Fibroblast of skin of left quadriceps (primary cell): ENCODE measurements around the gene ZFHX3.

Experiments used
- DNase-seq, 2 experiments: peaks; one replicate each; pipeline ENCODE4 v3.0.0-alpha.2; 2013; ENCODE audit warnings: low read depth in 2 of 2

The ZFHX3 gene

GRCh38 chr16:72902206-72902605 is 145.7 kb downstream of the ZFHX3 start:
- DNase-seq, result no peak

- DNase-seq, result no peak
Observed at GRCh38 chr16:72901000-72901627, 146.8 kb downstream of the ZFHX3 start.

DNA sequence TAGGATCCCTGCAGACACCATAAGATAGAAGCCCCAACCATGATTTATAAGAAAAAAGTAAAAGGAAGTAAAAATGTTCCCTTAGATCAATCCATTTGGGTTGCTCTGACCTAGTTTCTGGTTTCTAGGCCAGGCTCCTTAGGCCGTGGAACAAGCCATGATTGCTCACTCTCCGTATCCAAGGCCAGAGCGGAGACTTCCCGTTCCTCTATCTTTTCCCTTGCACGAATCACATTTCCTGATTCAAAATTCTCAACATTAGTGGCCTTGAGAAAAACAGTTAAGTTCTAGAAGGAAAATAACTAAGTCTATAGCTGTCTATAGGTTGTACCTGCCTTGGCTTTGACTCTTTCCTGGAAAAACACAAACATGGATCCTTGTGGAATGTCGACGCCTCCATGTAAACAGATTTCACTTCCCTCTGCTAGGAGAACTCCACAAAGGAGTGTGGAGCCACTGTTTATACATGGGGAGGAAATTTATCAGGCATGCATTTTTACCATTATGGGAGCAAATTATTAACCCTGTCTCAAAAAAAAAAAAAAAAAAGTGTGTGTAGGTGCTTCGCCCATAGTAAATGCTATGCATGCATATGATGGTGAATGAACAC is 149.6 kb downstream of the ZFHX3 start:
- DNase-seq, result no peak

GRCh38 chr16:72897707-72898106 is 150.2 kb downstream of the ZFHX3 start:
- no peak for DNase-seq

DNA sequence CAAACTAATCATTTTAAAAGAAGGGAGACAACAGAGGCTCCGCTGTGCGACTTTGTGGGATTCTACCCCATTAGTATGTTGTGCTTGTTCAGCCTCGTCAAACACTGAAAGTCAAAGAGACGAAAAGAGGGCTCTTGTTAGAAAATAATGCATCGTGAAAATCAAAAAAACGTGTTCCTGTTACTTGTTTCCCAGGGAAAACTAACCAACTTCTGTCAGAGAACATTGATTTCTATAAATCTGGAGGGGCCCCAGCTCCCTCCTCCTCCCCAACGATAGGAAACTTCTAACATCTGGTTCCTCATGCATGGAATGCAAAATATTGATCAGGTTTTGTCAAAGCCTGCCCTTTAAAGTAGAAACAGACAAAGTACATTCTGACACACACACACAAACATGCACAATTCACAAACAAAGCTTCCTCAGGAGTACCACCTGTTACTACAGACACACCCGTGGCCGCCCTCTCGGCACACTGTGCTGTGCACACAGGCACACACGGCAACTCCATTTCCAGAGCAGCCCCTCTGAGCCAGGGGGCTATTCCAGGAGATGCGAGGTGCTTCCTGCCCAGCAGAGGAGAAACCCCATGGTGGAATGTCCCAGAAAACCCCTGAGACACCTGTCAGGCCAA is 151.3 kb downstream of the ZFHX3 start:
- DNase-seq, result no peak

- DNase-seq, result no peak
Observed at GRCh38 chr16:72895951-72896350, 152.0 kb downstream of the ZFHX3 start.

DNA sequence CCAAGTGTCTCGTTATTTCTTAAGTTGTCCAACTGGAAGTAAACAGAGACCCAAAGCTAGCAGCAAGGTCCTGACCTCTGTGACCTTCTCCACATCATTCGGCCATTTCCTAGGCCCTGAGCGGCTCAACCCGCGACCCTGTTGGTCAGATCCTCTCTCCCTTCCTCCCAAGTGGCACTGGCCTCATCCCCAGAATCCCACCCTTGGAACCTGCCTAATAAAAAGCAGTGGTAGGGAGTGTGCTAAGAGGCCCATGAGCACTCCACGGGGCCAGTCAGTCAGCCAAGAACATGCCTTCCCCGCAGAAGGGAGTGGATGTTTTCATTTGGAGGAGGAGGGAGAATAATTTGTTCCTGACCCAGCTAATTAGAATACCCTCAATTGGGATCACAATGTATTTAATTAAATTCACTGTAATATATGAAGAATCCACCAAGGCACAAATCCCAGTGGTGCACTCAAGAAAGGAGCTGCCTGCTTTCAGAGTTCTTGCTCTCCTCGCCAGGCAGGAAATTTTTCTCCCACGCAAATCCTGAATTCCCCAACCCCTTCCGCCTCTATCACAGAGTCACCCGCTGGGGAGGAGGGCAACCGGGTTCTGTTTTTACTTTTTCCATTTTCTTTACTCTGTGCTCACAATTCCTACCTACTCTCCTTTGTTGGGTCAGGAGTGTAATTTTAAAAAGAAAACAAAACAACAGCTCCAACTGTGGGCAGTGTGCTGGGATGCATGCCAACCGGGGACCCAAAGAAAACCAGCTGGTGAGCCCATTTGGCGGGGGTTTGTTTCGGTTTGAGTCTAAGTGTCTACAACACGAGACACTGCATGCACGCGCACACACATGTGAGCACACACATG is 153.4 kb downstream of the ZFHX3 start:
- DNase-seq, result no peak

DNA sequence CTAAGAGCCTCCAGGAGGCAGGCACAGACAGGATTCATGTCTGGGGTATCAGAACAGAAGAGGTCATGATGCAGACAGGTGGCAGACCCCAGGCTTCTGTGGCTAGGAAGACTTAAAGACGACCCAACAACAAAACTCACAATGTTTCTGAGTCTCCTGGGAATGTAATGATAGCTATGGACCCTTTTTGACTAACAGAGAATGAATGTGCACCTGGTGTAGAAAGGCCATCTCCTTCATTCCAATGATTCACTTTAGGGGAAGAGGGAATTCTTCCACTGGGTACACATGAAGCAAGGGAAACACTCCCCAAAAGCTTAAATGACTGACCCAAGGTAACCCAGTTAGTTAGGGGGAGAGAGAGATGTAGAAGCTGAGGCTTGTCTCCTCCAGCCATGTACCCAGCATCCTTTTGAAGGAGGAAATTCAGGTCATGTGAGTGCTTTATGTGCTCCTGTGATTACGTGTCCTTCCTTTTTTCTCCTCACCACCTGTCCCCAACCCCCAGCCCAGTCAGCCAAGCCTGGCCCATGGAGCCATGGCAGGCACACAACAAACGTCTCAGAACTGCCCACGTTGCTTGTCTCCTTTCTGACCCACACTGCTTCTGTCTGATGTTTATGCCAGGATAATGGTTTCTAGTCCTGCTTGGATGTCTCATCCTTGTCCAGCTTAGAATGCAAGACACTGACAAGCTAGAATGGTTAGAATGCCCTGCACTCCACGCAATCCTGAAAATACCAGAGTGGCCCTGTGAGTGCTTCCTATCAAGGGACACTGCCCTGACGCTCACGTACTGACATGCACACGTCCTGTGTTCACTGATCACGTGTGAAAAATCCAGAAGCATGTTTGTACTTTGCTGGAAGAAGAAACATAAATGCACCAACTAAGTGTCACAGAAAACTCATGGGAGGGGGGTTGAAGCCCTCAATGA is 156.4 kb downstream of the ZFHX3 start:
- DNase-seq, result no peak

DNA sequence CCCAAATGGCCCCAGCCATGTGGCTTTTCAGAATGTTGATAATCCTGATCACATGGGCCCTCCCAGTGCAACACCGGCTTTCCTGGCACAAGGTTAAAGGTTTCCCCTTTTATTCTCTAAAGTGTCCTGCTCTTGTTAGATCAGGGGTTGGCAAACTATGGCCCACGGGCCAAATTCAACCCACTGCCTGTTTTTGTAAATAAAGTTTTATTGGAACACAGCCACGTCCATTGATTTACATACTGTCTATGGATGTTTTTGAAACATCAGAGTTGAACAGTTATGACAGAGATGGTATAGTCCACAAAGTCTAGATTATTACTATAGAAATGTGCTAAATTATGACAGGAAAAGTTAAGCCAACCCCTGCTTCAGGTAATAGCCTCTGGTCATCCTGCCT is 157.3 kb downstream of the ZFHX3 start:
- no peak for DNase-seq

DNA sequence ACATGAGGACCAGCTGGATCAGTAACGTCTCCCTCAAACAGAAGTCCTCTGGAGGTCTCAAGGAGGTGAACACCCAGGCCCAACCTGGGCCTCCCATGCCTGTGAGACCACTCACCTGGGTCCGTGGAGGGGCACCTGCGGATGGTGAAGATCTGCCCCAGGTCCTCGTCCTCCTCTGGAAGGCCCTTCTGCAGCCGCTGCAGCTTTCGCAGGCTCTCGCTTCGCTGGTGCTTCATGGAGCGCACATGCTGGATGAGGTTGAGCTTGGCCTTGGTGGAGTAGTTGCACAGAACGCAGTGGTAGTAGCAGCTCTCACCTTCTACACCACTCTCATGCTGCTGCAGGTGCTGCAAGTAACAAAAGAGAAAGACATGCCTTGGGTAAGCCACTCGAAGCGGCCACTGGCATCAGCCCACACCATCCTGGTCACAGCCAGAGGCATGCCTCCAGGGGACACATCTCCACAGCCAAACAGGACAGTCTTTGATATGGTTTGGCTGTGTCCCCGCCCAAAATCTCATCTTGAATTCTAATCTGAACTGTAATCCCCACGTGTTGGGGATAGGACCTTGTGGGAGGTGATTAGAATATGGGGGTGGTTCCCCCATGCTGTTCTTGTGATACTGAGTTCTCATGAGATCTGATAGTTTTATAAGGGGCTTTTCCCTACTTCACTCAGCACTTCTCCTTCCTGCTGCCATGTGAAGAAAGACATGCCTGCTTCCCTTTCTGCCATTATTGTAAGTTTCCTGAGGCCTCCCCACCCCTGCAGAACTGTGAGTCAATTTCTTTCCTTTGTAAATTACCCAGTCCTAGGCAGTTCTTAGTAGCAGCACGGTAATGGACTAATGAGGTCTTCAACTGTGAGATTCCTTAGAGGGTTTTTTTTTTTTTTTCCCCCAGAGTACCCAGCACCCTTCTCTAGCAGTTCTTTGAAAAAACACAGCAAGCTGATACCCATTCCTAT is 158.0 kb downstream of the ZFHX3 start:
- DNase-seq, result no peak

- no peak for DNase-seq
Observed at GRCh38 chr16:72887537-72887936, 160.4 kb downstream of the ZFHX3 start.

- no peak for DNase-seq
Observed at GRCh38 chr16:72886346-72886974, 161.5 kb downstream of the ZFHX3 start.

GRCh38 chr16:72884573-72884972 is 163.4 kb downstream of the ZFHX3 start:
- DNase-seq, result no peak

GRCh38 chr16:72884037-72884436 is 163.9 kb downstream of the ZFHX3 start:
- DNase-seq, result no peak

DNA sequence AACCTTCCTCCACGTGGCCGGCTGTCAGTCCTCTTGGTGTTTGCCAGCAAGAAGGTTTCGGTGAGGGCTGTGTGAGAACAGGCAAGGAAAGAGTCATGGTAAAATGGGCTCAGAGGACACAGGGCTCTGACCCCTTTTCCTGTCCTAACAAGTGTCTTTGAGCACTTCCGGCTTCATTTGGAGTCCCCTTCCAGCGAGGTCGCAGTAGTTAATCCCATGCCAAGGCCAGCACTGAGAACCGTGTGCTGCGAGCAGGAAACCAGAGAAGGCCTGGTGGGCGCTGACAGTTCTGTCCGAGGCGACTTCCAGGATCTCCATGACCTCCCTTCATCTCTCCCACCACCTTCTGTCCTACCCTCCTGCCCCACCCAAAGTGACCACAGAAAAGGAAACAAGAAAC is 168.1 kb downstream of the ZFHX3 start:
- DNase-seq, result no peak

- no peak for DNase-seq
Observed at GRCh38 chr16:72878301-72879269, 169.3 kb downstream of the ZFHX3 start.

GRCh38 chr16:72877374-72878028 is 170.4 kb downstream of the ZFHX3 start:
- DNase-seq, result peak; percentile 32 to 33

DNA sequence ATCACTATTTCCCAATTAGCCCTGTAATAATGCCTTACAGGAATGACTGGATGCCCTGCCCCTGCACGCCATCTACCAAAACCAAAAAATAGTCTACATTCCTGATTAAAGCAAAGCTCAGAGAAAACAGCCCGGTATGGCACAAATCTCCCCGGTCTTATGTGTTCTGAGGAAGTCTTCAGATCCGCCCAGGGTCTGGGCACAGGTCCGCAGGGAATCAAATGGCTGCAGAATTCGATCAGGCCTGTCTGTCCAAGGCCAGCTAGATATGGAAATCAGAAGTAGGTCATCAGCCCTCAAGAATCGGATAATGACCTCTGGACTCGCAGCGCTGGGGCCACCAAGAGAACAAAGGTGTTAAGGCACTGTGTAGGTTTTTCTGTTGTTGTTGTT is 171.0 kb downstream of the ZFHX3 start:
- DNase-seq, result no peak
